Psoas muscle (tissue), 8 donors: ENCODE results near the gene RCC2. TPM values are rescaled to one million over a fixed set of nuclear protein-coding genes. Genes with fewer than 3 reads are reported as not detected.

Experiments used
- ATAC-seq, 4 donors: fragments of 200-7000 bp; cut with Tn5 transposase; one replicate each; pipeline ENCODE4 v1.9.1; 2020; ENCODE audit warnings: moderate library complexity in 3 of 4, mild to moderate bottlenecking in 2 of 4
- DNase-seq, 2 donors: peaks; one replicate each; pipeline ENCODE4 v3.0.0-alpha.2; 2020
- H3K27ac ChIP-seq: fragments of 200-600 bp; one replicate; pipeline ENCODE4 v1.8.0; 2022
- H3K27me3 ChIP-seq, 3 donors: fragments of 200-600 bp in 1 of 3; one replicate each; pipeline versions ENCODE4 v1.6.1 to v1.8.0; 2013 to 2022; ENCODE audit warnings: low read length in 2 of 3, mild to moderate bottlenecking in 2 of 3, moderate library complexity in 1 of 3; ENCODE audit not compliant: insufficient read depth in 3 of 3
- H3K36me3 ChIP-seq, 2 donors: fragments of 200-600 bp in 1 of 2; one replicate each; pipeline versions ENCODE4 v1.6.1 to v1.8.0; 2013 to 2022; ENCODE audit warnings: low read depth in 1 of 2, mild to moderate bottlenecking in 1 of 2, moderate library complexity in 1 of 2; ENCODE audit not compliant: insufficient read depth in 1 of 2
- H3K4me1 ChIP-seq: fragments of 200-600 bp; one replicate; pipeline ENCODE4 v1.8.0; 2022
- H3K4me3 ChIP-seq: fragments of 200-600 bp; one replicate; pipeline ENCODE4 v1.8.0; 2022; ENCODE audit warnings: mild to moderate bottlenecking
- H3K9me3 ChIP-seq: fragments of 200-600 bp; one replicate; pipeline ENCODE4 v1.8.0; 2022
- CTCF ChIP-seq: fragments of 200-600 bp; IDR thresholded peaks from one replicate; pipeline ENCODE4 v1.8.0; 2022; ENCODE audit warnings: antibody characterized with exemption
- WGBS, 3 donors: extraction: QIAGEN DNeasy Blood & Tissue Kit; methylation state at CpG; one replicate each; pipeline versions ENCODE4 v1.1.6 to v1.1.7; 2013; 5-methylcytosine and 5-hydroxymethylcytosine counted together
- intact Hi-C, 2 donors: fragments of 100-400 bp; cut with DNase I; formaldehyde crosslinking; loops; one replicate each; pipeline versions ENCODE4 v1.11.0 to v1.14.2; 2022
- polyA plus RNA-seq, 3 donors: library from polyadenylated mRNA; stranded (reverse); fragments of 200-250 nt; gene quantifications; one replicate each; pipeline ENCODE4 v1.2.3, GENCODE V29; 2013
- total RNA-seq, 4 donors: library from RNA; stranded (reverse); fragmentation: NEBNext Ultra II Directional in 2 of 4; extraction: Animal tissue kit (Norgen Biotek cat#: 25700) in 2 of 4; gene quantifications; one replicate each; pipeline versions ENCODE4 v1.2.1 to v1.2.4, GENCODE V29; 2021 to 2023
- donor health status: healthy with polysubstance abuse.
- donor health status: DM: no; HTN: no; CAD: no; lungs with moderate emphysema.
- donor health status: Bipolar disorder and iron deficiency.
- donor health status: healthy.
- donor health status: DM: yes; HTN: yes; CAD: no.
- donor health status: DM: no; HTN: no; CAD: no.
- donor health status: DM: no; HTN: no; CAD: no.
- donor health status: DM: yes; HTN: yes; CAD: no.

The RCC2 gene
- total and polyA plus RNA-seq, 7 donors, result 6.8 to 18.7 (median 10.6) TPM

- Histone ChIP-seq H3K27me3 (no peaks in the 10 kb centered on the region), H3K4me1 (peaks cover 23% of the 10 kb centered on the region), H3K27ac (peak overlapping the region; percentile 67), H3K9me3 (no peaks in the 10 kb centered on the region), H3K4me3 (peak overlapping the region; percentile 93), H3K36me3 (peaks cover 0 to 3% of the 10 kb centered on the region in 2 donors)
- no peak for DNase-seq
- 62 to 65% (median 64%) methylated on average over 18 of the region's 18 CpGs for WGBS, 3 donors
- ATAC-seq, result no peak
- no peak for TF ChIP-seq CTCF
- intact Hi-C loops, result loop anchor here in 1 of 2 donors (1.0 kb wide), 1 partner anchor 21 kb away; no protein-coding TSS in a partner anchor
Observed at GRCh38 chr1:17440074-17440826, 773 bp upstream of the RCC2 start.

GRCh38 chr1:17438318-17439249, 893 bp downstream of the RCC2 start:
- TF ChIP-seq CTCF, result no peak
- Histone ChIP-seq H3K4me3 (peak overlapping the region; percentile 93), H3K4me1 (peaks cover 23% of the 10 kb centered on the region), H3K36me3 (peaks cover 0 to 18% of the 10 kb centered on the region in 2 donors), H3K27ac (peak overlapping the region; percentile 84), H3K9me3 (no peaks in the 10 kb centered on the region), H3K27me3 (no peaks in the 10 kb centered on the region)
- DNase-seq, result peak; percentile 72 to 74
- intact Hi-C loops, result loop anchor here in 1 of 2 donors (10.0 kb wide), 1 partner anchor 176 kb away; no protein-coding TSS in a partner anchor
- peak; percentile 29 to 50 (median 36) for ATAC-seq
- WGBS, 3 donors, result 0 to 1% (median 0%) methylated on average over 44 to 78 of the region's 78 CpGs

- ATAC-seq (peak; percentile 61 to 74 (median 66)), DNase-seq (peak; percentile 51 to 68)
- H3K4me1 ChIP-seq, result peaks cover 23% of the 10 kb centered on the region
- H3K4me3 ChIP-seq, result peak overlapping the region; percentile 93
- H3K9me3 ChIP-seq, result no peaks in the 10 kb centered on the region
- intact Hi-C loops, result loop anchor here in 1 of 2 donors (10.0 kb wide), 1 partner anchor 177 kb away; no protein-coding TSS in a partner anchor
- H3K27ac ChIP-seq, result peak overlapping the region; percentile 84
- TF ChIP-seq CTCF, result no peak
- no peaks in the 10 kb centered on the region for H3K27me3 ChIP-seq
- 0 to 1% (median 0%) methylated on average over 33 to 115 of the region's 115 CpGs for WGBS, 3 donors
- peaks cover 0 to 27% of the 10 kb centered on the region in 2 donors for H3K36me3 ChIP-seq
Observed at GRCh38 chr1:17437580-17438317, 1.7 kb downstream of the RCC2 start.

GRCh38 chr1:17437260-17437579, 2.3 kb downstream of the RCC2 start:
- Histone ChIP-seq H3K27me3 (no peaks in the 10 kb centered on the region), H3K9me3 (no peaks in the 10 kb centered on the region), H3K27ac (peak overlapping the region; percentile 84), H3K4me3 (peak overlapping the region; percentile 93), H3K4me1 (peaks cover 23% of the 10 kb centered on the region), H3K36me3 (peaks cover 2 to 31% of the 10 kb centered on the region in 2 donors)
- no peak for TF ChIP-seq CTCF
- no peak for ATAC-seq
- 4% methylated on average over 9 of the region's 9 CpGs for whole genome bisulfite sequencing, 3 donors
- intact Hi-C loops, result loop anchor here in 1 of 2 donors (10.0 kb wide), 1 partner anchor 178 kb away; no protein-coding TSS in a partner anchor
- DNase-seq, result no peak
